GM12891 (cell line): Measurements from ENCODE around the gene FSHR.

ENCODE experiments used
- PAX5 ChIP-seq: IDR thresholded peaks from 2 replicates; pipeline ENCODE4 v1.6.1; 2011; ENCODE audit warnings: low read length, moderate library complexity, mild to moderate bottlenecking; ENCODE audit not compliant: insufficient read depth, severe bottlenecking
- POLR2A ChIP-seq: IDR thresholded peaks from 2 replicates; pipeline ENCODE4 v1.6.1; 2011; ENCODE audit warnings: low read depth, low read length, control low read depth
- POLR2AphosphoS5 ChIP-seq: IDR thresholded peaks from 2 replicates; pipeline ENCODE4 v1.6.1; 2011; ENCODE audit warnings: low read depth, low read length, control low read depth
- POU2F2 ChIP-seq: IDR thresholded peaks from 2 replicates; pipeline ENCODE4 v1.6.1; 2011; ENCODE audit warnings: low read depth, mild to moderate bottlenecking, control low read depth, low read length, moderate library complexity
- TAF1 ChIP-seq: IDR thresholded peaks from 2 replicates; pipeline ENCODE4 v1.6.1; 2011; ENCODE audit warnings: low read depth, low read length, control low read depth

GRCh38 chr2:49167131-49167530 lies 12.8 kb upstream of the FSHR start:
- TF ChIP-seq POLR2AphosphoS5 (no peak), POLR2A (no peak), PAX5 (no peak), TAF1 (no peak), POU2F2 (no peak)
